ENCODE data around the gene ADIPOR2.

Gene ADIPOR2

DNA sequence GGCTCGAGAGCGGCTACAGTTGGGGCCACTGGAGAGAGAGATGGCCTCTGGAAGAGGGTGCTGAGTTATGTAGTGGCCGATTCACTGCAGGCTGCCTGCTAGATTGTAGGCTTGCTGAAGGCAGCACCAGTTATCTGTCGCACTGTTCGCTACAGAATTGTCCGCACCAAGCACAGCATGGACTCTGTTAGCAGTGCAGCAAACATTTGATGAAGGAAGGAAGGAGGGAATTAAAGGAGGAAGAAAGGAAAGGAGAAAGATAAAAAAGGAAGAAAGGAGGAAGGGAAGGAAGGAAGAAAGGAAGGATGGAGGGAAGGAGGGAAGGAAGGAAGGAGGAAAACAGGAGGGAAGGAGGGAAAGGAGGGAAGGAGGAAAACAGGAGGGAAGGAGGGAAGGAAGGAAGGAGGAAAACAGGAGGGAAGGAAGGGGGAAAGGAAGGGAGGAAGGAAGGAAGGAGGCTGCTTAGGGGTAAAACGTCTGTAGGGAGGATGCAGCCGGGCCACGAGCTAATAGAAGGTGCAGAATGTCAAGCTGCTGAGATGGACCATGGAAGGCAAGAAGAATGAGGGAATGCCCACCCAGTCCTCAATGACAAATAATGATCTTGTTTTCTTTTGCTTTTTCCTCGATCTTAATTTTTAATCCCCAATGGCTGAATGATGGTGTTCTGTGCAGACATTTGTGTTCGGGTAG is 27.3 kb upstream of the ADIPOR2 start:
- TF ChIP-seq, protein P1, sequence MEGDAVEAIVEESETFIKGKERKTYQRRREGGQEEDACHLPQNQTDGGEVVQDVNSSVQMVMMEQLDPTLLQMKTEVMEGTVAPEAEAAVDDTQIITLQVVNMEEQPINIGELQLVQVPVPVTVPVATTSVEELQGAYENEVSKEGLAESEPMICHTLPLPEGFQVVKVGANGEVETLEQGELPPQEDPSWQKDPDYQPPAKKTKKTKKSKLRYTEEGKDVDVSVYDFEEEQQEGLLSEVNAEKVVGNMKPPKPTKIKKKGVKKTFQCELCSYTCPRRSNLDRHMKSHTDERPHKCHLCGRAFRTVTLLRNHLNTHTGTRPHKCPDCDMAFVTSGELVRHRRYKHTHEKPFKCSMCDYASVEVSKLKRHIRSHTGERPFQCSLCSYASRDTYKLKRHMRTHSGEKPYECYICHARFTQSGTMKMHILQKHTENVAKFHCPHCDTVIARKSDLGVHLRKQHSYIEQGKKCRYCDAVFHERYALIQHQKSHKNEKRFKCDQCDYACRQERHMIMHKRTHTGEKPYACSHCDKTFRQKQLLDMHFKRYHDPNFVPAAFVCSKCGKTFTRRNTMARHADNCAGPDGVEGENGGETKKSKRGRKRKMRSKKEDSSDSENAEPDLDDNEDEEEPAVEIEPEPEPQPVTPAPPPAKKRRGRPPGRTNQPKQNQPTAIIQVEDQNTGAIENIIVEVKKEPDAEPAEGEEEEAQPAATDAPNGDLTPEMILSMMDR (IDR thresholded peaks at IDR 0.05; ENCODE audit: control insufficient read depth, extremely low read depth, insufficient read depth): no peak
- no peak overlapping the region for H3K4me3 ChIP-seq (ENCODE audit: low read depth, low read length)
- no peak for DNase-seq (ENCODE audit: low read depth)

DNA sequence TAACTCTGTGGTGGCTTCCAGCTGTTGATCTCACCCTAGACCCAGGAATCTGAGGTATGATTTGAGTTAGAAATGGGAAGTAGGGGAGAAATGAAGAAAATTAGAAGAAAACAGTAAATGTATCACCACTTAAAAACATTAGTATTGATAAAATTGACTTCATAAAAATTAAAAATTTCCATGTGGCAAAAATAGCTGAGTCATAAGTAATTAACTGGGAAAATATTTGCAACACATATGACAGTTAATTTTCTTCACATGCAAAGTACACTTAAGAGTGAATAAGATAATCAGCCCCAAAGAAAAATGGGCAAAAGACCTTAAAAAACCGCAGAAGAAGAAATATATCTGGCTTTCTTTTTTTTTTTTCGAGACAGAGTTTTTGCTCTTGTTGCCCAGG is 25.5 kb upstream of the ADIPOR2 start:
- DNase-seq (ENCODE audit: low read depth): no peak
- H3K4me3 ChIP-seq (ENCODE audit: low read depth, low read length): no peak overlapping the region
- TF ChIP-seq, protein P1 (IDR thresholded peaks at IDR 0.05; ENCODE audit: control insufficient read depth, extremely low read depth, insufficient read depth): no peak

DNA sequence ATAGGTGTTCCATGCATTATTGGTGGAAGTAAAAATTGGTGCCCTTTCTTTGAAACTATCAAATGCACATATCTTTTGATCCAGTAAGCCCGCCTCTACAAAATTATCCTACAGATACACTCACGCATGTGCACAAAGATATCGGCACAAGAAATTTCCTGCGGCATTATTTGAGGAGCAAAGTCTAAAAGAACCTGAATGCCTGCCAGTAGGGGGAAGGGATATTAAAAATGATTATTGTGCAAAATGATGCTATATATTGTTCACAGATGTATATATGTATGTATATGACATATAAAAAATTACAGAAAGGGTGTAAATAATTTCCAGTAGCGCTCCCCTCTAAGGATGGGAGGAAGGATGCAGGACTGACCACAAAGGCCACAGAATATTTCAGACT is 24.7 kb upstream of the ADIPOR2 start:
- TF ChIP-seq, protein P1 (IDR thresholded peaks at IDR 0.05; ENCODE audit: control insufficient read depth, extremely low read depth, insufficient read depth): no peak
- no peak overlapping the region for H3K4me3 ChIP-seq (ENCODE audit: low read depth, low read length)
- DNase-seq (ENCODE audit: low read depth): no peak

DNA sequence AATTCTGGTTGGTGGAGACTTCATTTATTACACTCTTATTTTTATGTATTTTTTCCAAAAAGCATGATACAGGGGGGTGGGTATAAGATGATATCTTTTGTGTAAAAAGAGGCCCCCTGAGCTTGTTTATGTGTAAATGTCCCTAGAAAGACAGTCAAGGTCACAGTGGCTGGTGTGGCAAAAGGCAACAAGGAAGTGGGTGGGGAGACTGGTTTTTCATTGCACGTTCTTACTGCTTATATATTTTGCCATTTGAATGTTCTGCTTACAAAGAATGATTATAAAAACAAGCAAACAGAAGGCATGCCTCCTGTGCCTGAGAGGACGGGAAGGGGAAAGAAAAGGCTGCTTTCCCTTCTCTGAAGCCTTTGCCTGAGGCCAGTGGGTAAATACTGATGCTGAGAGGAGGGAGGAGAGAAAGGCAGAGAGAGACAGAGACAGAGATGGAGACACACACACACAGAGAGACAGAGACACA is 24.1 kb upstream of the ADIPOR2 start:
- no peak for DNase-seq (ENCODE audit: low read depth)
- no peak overlapping the region for H3K4me3 ChIP-seq (ENCODE audit: low read depth, low read length)
- TF ChIP-seq, protein P1 (IDR thresholded peaks at IDR 0.05; ENCODE audit: control insufficient read depth, extremely low read depth, insufficient read depth): no peak

DNA sequence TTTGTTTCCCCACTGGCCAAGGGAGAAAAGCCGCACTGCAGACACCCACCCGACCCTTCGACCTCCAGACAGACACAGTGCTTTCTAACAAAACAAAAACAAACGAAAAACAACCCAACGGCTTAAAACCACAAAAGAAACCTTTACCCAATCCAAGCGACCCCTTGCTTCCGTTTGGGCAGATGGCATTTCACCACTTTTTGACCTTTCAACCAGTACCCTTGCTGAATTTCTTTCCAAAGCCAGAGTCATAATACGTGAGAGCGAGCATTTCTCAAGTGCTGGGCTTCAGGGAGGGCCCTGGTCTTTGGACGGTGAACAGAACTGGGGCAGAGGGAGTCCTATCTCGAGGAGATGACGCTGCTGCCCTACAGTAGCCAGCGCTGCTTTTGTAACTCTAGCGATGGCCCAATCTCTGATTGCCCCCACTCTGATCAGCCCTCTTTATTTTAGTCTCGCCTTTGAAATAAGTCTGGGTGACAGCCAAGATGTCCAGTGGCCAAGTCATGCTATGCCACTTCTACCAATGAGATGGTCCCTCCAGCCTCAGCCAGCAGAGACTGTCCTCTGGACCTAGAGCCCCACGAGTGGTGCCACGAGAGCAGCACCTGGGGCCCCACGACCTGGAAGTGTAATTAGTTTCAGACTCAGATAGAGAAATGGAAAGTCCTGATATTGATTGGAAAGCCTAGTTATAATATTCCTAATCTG is 21.9 kb upstream of the ADIPOR2 start:
- no peak for DNase-seq (ENCODE audit: low read depth)
- no peak overlapping the region for H3K4me3 ChIP-seq (ENCODE audit: low read depth, low read length)
- TF ChIP-seq, protein P1 (IDR thresholded peaks at IDR 0.05; ENCODE audit: control insufficient read depth, extremely low read depth, insufficient read depth): no peak

DNA sequence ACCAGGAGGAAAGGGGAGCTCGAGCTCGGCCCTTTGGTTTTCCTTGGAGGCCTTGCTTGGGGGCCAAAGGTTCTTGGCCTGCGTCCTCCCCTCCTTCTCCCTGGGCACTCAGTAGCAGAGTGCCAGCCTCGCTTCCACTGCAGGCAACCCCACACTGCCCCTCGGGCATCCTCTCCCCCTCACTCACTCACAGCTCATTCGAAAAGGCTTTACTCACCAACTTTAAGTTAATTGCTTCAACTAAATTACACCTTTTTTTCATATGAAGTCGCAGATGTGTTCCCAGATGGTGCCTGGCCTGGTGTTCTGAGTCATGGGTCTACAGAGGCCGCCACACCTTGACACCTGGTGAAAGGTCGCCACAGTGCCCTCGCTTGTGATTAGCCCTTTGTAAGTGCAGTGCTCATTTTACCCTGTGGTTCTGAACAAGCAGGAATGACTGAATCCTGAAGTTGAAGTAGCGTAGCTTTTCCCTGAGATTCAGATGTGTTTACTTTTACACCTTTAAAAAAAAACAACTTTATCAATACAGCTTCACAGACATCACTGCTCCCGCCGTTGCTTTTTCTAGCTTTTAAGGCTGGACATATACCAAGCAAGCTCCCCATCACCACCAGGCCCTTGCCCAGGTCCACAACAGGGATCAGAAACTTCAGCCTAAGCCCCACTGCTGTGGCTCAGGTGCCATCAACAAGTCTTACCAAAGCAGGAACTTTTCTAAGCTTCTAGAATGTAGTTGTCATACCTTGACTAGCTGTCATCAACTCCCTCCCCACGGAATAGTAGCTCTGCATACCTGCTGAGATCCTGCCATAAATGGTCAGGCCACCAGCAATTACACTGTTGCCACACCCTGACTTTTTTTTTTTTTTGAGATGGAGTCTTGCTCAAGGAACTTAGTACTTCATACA is 20.3 kb upstream of the ADIPOR2 start:
- H3K4me3 ChIP-seq (ENCODE audit: low read depth, low read length): no peak overlapping the region
- TF ChIP-seq, protein P1 (IDR thresholded peaks at IDR 0.05; ENCODE audit: control insufficient read depth, extremely low read depth, insufficient read depth): no peak
- no peak for DNase-seq (ENCODE audit: low read depth)
